ENCODE measurements around the gene ADPRHL1. TPM values are rescaled to one million over a fixed set of nuclear protein-coding genes. Genes with fewer than 3 reads are reported as not detected.

Gene ADPRHL1
- total RNA-seq, 6 experiments from 2014 or later: 1.0 to 2.0 (median 1.5) TPM

- H3K36me3 Mint-ChIP-seq (ENCODE audit: low read depth): peaks cover 12% of the 10 kb centered on the region; the same call in 1 of the 2 replicates
- H3K4me3 Mint-ChIP-seq: no peak overlapping the region
- no peaks in the 10 kb centered on the region for H3K9me3 Mint-ChIP-seq
- peaks cover 12% of the 10 kb centered on the region; the same call in 1 of the 2 replicates for H3K4me1 Mint-ChIP-seq (ENCODE audit: low read depth)
- DNase-seq: no peak
- TF ChIP-seq CTCF (IDR thresholded peaks at IDR 0.05): no peak
- H3K27me3 Mint-ChIP-seq (ENCODE audit: insufficient read depth): peaks cover 1% of the 10 kb centered on the region; the same call in 1 of the 2 replicates
- H3K27ac Mint-ChIP-seq: no peak overlapping the region
Measured at GRCh38 chr13:113423520-113424163, 29.6 kb downstream of the ADPRHL1 start.

GRCh38 chr13:113422807-113423519, 30.3 kb downstream of the ADPRHL1 start:
- H3K27ac Mint-ChIP-seq: no peak overlapping the region
- peaks cover 12% of the 10 kb centered on the region; the same call in 1 of the 2 replicates for H3K36me3 Mint-ChIP-seq (ENCODE audit: low read depth)
- DNase-seq: no peak
- no peak overlapping the region for H3K4me3 Mint-ChIP-seq
- H3K4me1 Mint-ChIP-seq (ENCODE audit: low read depth): peaks cover 7% of the 10 kb centered on the region; the same call in 1 of the 2 replicates
- TF ChIP-seq CTCF (IDR thresholded peaks at IDR 0.05): no peak
- peaks cover 1% of the 10 kb centered on the region; the same call in 1 of the 2 replicates for H3K27me3 Mint-ChIP-seq (ENCODE audit: insufficient read depth)
- H3K9me3 Mint-ChIP-seq: no peaks in the 10 kb centered on the region

- Mint-ChIP-seq H3K27ac (no peak overlapping the region), H3K4me3 (no peak overlapping the region), H3K27me3 (ENCODE audit: insufficient read depth) (peaks cover 5% of the 10 kb centered on the region), H3K4me1 (ENCODE audit: low read depth) (peaks cover 5% of the 10 kb centered on the region; the same call in 1 of the 2 replicates), H3K9me3 (no peaks in the 10 kb centered on the region), H3K36me3 (ENCODE audit: low read depth) (peaks cover 12% of the 10 kb centered on the region; the same call in 1 of the 2 replicates)
- no peak for DNase-seq
- no peak for TF ChIP-seq CTCF (IDR thresholded peaks at IDR 0.05)
Measured at GRCh38 chr13:113421673-113422270, 31.5 kb downstream of the ADPRHL1 start.

GRCh38 chr13:113420833-113421600, 32.3 kb downstream of the ADPRHL1 start:
- no peak overlapping the region for H3K4me3 Mint-ChIP-seq
- DNase-seq: no peak
- H3K27me3 Mint-ChIP-seq (ENCODE audit: insufficient read depth): peaks cover 5% of the 10 kb centered on the region
- no peaks in the 10 kb centered on the region for H3K9me3 Mint-ChIP-seq
- no peak for TF ChIP-seq CTCF (IDR thresholded peaks at IDR 0.05)
- H3K27ac Mint-ChIP-seq: no peak overlapping the region
- H3K4me1 Mint-ChIP-seq (ENCODE audit: low read depth): peaks cover 5% of the 10 kb centered on the region; the same call in 1 of the 2 replicates
- peaks cover 12% of the 10 kb centered on the region; the same call in 1 of the 2 replicates for H3K36me3 Mint-ChIP-seq (ENCODE audit: low read depth)

- Mint-ChIP-seq H3K9me3 (no peaks in the 10 kb centered on the region), H3K4me3 (no peak overlapping the region), H3K27ac (no peak overlapping the region), H3K27me3 (ENCODE audit: insufficient read depth) (peaks cover 5% of the 10 kb centered on the region), H3K36me3 (ENCODE audit: low read depth) (peaks cover 12% of the 10 kb centered on the region; the same call in 1 of the 2 replicates), H3K4me1 (ENCODE audit: low read depth) (peaks cover 5% of the 10 kb centered on the region; the same call in 1 of the 2 replicates)
- no peak for TF ChIP-seq CTCF (IDR thresholded peaks at IDR 0.05)
- no peak for DNase-seq
Measured at GRCh38 chr13:113420232-113420631, 33.1 kb downstream of the ADPRHL1 start.

Measured in HFFc6 (cell line).